GM18867 (cell line): ENCODE results near the gene ADAMTS8.

Source experiments
- ATAC-seq: cut with Tn5 transposase; IDR thresholded peaks from one replicate; pipeline ENCODE4 v1.9.1; 2021; ENCODE audit warnings: mild to moderate bottlenecking, moderate library complexity; ENCODE audit not compliant: unreplicated experiment

Gene ADAMTS8

DNA sequence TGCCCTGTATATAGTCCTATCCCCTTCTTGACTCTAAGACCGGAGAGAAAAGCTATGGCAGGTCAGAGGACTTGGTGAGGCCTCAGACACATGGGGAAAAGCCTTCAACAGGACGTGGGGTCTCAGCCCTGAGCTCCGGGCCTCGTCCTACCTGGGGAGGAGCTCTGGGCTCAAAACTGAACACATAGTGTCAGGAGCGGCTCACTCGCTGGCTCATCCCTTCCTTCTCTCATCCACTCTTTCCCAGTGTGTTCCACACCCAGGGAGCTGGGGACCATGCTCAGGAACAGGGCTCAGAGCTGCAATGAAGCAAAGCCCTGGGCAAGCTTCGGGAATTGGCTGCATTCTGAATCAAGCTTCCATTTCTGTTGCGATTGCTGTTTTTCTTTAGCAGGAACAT lies 34.5 kb upstream of the ADAMTS8 start:
- ATAC-seq = no peak

DNA sequence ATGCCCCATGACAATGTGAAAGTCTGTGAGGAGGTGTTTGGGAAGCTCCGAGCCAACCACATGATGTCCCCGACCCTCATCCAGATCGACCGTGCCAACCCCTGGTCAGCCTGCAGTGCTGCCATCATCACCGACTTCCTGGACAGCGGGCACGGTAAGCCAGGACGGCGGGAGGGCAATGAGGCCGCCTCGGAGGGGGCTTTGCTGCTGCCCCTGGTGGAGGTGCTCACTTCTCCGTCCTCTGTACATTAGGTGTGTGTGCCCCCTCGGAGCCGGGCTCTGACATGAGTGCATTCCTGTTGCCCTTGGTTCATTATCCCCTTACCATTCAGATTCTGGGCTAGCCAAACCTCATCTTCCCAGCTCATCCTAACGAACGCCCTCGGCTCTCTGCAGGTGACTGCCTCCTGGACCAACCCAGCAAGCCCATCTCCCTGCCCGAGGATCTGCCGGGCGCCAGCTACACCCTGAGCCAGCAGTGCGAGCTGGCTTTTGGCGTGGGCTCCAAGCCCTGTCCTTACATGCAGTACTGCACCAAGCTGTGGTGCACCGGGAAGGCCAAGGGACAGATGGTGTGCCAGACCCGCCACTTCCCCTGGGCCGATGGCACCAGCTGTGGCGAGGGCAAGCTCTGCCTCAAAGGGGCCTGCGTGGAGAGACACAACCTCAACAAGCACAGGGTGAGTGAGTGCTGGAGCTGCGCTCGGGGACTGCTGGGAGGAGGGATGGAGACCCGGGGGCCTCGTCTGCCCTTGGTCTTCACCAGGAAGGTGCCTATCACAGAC lies 33.9 kb upstream of the ADAMTS8 start:
- ATAC-seq = no peak

DNA sequence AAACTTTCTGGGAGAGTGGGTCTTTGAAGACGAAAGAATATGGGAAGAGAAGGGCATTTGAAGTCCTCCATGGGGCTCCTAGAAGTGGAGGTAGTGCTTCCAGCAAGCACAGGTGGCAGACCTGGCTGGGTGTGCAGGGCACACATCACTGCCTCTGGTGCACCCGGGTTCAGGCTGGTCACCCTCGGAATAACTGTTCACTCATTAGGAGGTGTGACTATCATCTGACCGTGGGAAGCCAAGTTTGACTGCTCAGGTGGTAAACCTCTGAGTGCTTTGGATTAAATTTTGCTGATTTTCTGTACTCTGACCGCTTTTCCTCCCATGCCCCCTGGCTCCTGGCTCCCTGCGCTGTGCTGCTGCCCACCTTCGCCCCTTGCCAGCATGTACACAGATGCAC lies 31.1 kb upstream of the ADAMTS8 start:
- no peak for ATAC-seq

DNA sequence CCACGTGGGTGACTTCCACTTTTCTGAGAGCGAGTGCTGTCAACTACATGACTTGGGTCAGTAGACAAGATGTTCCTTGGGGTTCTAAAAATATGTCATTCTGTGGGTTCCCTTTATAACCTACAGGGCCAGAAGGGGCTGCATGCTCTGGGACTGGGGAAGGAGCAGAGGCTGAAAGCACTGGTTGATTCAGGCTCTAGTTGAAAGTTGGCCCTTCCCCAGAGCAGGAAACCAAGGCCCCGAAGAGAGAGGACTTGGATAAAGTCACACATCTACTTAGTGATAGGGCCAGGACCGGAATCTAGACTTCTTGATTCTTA lies 30.0 kb upstream of the ADAMTS8 start:
- ATAC-seq = no peak

DNA sequence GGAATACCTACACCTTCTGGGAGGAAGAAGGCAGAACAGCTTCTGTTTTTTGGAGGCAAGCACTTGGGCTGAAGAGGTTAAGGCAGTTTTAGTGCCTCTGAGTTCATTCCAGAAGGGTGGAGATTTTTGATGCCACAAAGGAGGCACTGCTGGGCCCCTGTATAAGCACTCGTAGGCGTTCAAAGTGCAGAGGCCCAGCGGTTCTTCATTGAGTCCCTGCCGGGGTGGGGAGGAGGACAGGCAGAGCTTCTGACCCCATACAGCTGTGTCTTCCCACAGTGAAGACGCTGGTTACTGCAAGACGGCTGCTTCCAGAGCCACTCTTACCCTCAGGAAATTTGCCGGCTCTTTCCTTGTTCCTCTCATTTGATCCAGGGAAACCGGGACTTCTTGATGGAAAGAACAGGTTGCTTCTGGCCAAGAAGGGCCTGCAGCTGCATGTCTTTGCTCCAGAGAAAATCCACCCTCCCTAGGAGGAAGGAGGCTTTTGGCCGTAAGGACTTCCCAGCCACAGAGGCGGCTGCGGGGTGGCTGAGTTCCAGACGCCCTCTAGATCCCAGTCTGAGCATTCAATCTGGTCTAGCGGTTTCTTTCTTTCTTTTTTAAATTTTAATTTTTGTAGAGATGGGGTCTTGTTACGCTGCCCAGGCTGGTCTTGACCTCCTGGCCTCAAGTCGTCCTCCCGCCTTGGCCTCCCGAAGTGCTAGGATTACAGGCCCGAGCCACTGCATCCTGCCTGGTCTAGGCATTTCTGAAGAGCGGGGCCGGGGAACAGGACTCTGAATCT lies 29.4 kb upstream of the ADAMTS8 start:
- no peak for ATAC-seq

DNA sequence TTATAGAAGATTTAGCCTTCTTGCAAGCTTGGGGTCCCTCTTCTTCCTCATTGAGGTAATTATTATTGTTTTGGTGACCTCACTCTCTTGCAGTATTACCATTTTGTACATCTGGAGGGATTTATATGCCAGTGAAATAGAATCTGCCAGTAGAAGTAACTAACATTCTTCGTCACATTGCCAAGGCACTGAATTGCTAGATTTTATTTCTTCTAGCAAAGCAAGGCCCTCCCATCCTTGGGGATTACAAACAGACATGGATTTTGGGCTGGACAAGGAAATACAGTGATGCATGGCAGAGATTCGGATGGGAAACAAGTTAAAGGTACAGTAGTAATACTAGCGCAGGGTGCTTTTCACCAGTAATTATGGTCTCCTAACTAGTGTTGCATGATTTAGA lies 27.9 kb upstream of the ADAMTS8 start:
- no peak for ATAC-seq

DNA sequence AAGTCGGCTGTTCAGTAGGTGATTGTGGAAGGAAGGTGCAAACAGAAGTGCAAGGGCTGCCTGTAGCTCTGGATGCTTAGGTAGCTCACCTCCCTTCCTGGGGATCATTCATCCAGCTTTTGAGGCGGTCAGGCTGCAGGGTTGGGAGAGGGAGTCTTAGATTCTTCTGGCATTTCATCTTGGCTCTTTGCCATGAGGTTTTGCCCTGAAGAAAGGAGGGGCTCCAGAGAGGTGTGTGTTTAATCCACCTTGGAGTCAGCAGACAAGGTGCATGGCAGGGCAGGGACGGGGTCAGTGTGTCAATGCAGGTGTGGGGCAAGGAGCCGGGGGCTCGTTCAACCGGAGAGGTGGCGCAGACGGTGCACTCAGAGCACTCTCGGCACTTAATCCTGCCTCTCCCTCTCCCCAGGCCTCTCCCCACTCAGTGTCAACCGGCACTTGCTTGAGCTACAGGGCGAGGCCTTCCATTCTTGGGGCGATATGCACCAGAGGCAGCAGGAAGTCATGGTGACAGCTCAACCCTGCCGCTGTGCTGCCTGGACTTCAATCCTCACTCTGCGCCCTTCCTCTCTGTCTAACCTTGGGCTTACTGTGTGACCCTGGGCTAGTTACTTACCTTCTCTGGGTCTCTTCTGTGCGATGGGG lies 27.2 kb upstream of the ADAMTS8 start:
- no peak for ATAC-seq

DNA sequence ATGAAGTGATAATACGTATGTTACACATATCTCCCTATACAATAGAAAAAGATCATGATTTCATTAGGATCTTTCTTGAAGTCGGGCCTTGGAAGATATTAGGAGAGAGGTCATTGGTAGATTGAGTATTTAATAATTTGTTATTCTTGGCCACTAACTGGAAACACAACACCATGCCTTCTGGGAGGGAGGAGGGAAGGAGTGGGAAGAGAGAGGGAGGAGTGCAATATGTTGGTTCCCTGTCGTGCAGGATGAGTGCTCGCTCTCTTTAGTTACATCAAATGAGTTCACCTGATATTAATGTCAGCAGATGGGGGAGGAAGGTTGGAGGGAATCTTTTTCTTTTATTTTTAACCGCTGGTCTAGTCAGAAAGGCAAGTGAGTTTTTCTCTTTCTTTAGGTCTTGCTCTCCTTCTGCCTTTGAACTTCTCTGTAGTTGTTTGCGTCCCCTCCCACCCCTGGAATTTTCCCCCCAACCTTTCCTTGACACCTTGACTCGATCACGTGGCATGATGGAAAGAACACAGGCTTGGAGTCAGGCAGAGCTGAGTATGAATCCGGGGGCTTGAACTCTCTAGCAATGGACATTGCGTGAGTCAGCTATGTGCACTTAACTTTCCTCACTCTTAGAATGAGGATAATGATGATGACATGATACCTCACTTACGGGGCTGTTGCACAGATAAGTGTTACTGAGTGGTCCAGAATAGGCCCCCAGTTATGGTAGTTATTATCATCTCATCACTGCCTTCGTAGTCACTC lies 26.3 kb upstream of the ADAMTS8 start:
- no peak for ATAC-seq

DNA sequence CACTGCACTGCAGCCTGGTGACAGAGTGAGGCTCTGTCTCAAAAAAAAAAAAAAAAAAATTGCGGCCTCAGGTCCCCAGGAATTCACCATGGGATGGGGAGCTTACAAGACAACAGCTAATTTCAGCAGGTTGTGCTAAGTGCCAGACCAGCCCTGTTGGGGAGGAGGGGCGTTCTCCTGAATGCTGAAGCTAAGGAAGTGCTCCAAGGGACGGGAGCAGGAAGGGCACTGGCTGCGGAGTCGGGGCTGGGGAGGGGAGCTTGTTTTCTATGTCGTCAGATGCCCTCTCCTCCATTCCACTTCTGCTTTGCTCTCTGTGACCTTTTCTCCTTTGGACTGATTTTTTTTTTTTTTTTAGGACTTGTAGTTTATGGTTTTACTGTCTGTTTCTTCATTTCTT lies 24.5 kb upstream of the ADAMTS8 start:
- no peak for ATAC-seq

DNA sequence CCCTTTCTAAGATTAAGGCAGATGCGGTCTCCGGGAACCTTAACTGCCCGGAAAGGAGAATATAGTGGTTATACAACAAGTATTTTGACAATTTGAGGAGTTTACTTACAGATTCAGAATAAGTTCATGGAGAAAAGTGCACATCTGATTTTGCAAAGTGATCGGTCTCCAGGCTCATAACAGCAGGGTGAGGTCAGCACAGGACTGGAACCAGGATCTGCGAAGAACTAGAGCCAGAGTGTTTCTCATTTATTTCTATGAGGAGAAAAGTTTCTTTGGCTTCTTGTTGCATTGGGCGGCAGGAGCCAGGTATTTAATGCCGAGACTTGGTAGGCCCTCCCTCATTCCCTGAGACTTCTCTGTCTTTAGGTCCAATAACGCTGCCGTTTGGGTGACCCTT lies 23.8 kb upstream of the ADAMTS8 start:
- no peak for ATAC-seq

DNA sequence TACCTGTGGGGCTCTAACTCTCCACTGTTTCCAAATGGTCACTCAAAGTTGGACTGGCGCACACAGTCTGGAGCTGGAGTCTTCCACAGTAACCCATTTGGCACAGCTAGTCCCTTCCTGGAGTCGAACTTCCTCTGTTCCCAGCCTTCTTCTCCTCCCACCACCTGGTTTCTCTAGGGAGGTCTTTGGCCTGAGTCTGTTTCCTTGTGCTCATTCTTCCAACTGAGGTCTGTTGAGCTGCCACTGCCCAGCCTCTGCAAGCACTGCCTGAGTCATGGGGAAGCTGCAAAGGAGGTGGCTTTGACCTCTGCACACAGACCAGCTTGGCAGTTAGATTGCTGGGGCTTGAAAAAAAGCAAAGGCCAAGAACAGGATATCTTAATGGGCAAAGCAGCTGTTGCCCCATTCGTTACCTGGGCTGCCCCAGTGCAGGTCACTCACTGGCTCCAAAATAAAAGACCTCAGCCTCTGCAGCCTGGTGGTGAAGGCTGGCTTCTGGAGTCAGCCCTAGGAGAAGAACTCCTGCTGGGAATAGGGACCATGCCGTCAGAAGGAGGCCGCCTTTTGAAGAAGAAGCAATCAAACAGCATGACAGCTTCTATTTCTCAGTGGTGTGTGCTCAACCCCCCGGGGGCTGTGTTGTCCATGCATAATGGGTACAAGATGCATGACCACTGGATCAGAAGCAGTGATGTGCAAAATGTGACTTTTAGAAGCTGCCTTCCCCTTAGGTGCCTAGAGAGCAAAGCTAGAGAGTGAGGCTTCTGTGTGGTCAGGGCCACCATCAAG lies 23.0 kb upstream of the ADAMTS8 start:
- ATAC-seq = no peak

DNA sequence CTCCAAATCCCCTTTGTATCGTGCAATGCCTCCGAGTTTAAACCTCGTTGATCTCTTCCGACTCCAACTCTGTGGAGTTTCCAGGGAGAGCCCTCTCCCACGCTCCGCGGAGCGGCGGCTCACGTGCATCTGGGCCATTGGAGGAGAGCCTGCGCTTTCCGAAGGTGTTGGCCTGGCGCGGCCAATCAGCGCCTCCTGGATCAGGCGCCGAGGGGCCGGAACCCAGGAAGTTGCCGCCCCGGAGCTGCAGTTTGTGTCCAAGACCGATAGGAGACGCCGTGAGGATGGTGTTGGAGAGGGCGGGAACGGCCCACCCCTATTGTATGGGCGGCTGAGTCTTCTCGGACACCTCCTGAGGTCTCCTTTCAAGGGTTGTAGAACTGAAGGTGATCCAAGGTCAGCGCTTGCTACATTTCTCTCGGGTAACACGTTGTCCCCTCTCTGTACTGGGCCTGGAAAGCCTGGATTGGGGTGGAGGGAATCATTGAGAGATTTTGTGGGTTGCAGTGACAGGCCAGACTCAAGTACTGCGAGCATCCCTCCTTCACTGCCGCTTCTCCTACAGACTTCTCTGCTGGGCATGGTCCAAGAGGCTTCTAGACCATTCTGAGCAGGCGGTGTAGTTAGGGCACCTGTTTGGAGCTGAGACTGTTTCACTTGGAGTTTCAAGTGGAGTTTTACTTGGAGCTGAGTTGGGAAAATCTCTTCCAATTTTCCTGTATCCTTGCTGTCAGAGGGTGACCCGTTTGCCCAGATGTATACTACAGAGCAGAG lies 21.8 kb upstream of the ADAMTS8 start:
- ATAC-seq = no peak

DNA sequence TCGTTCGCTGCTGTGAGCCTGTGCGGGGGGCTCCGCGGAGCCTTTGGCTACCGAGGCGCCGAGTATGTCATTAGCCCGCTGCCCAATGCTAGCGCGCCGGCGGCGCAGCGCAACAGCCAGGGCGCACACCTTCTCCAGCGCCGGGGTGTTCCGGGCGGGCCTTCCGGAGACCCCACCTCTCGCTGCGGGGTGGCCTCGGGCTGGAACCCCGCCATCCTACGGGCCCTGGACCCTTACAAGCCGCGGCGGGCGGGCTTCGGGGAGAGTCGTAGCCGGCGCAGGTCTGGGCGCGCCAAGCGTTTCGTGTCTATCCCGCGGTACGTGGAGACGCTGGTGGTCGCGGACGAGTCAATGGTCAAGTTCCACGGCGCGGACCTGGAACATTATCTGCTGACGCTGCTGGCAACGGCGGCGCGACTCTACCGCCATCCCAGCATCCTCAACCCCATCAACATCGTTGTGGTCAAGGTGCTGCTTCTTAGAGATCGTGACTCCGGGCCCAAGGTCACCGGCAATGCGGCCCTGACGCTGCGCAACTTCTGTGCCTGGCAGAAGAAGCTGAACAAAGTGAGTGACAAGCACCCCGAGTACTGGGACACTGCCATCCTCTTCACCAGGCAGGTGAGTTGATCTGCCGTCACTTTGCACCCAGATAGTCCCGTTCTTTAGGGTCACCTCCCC lies 21.0 kb upstream of the ADAMTS8 start:
- ATAC-seq = no peak

DNA sequence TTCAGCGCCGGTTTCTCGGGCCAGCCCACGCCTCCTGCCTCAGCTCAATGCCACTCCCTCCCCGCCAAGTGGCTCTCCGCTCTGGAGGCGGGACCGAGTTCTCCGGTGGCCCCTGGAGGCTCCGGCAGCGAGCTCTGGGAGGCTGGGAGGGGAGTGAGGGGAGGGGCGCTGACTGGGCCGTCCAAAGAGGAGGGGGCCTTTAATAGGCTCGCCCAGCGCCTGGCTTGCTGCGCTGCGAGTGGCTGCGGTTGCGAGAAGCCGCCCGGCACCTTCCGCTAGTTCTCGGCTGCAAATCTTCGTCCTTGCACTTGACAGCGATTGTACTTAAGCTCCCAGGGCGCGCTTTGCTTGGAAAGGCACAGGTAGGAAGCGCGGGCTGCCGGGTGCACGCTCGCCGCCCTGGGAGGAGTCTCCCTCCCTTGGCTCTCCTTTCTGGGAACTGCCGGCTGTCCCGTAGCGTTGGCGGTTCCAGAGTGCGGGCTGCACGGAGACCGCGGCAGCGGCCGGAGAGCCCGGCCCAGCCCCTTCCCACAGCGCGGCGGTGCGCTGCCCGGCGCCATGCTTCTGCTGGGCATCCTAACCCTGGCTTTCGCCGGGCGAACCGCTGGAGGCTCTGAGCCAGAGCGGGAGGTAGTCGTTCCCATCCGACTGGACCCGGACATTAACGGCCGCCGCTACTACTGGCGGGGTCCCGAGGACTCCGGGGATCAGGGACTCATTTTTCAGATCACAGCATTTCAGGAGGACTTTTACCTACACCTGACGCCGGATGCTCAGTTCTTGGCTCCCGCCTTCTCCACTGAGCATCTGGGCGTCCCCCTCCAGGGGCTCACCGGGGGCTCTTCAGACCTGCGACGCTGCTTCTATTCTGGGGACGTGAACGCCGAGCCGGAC lies 20.3 kb upstream of the ADAMTS8 start, which contains the start of gene ADAMTS15:
Gene ADAMTS15, plus strand, starts transcription at position 230 of the 894 bp plus-strand sequence. Its CDS starts 329 bp downstream, at position 559.
- no peak for ATAC-seq

DNA sequence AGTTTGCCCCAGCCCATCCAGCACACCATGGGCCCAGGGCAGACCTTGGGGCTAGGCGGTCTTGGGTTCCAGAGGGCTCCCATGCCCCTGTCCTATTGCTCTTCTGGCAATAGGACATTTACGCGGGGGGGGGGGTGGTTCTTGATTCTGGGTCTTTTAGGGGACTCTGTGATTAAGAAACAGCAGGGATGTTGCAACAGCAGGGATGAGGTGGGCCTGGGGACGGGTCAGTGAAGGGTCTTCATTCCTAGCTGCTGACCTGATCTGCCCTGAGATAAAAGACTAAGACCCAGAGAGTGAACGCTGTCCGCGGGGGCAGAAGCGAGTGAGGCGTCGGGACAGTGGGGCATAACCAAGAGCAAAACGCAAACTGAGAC lies 19.6 kb upstream of the ADAMTS8 start:
- no peak for ATAC-seq

DNA sequence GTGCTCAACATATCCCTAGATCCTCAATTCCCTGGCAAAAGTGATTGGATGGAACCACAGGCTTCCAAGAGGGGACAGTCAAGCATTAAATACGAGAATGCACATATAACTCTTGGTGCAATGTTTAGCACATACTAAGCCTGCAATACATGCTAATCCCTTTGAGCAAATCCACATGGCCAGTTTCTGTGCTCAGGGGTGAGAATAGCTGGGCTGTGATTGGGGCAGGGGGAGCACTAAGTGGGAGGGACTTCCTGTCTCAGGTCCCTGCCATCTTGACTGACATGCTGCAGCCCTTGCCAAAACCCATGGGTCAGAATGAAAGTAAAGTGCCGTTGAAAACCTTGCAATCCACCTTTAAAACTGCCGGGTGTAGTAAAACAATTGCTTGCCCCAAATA lies 17.4 kb upstream of the ADAMTS8 start:
- no peak for ATAC-seq

DNA sequence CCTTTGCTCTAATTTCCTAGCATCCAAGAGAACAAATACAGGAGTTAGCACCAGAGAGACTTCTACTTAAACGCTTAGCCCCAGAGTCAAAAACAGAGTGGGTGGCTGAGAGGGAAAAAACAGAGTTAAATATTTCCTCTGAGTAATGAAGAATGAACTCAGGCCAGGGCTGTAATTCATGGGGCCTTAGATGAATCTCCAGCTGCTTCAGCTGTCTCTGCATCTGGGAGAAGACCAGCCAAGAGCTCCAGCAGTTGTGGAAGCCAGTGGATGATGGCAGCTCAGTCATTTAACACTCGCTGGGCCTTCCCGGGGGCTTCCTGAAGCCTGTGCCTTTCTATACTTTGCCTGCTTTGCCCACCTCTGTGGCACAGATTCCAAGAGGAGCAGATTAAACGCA lies 14.3 kb upstream of the ADAMTS8 start:
- ATAC-seq = no peak

DNA sequence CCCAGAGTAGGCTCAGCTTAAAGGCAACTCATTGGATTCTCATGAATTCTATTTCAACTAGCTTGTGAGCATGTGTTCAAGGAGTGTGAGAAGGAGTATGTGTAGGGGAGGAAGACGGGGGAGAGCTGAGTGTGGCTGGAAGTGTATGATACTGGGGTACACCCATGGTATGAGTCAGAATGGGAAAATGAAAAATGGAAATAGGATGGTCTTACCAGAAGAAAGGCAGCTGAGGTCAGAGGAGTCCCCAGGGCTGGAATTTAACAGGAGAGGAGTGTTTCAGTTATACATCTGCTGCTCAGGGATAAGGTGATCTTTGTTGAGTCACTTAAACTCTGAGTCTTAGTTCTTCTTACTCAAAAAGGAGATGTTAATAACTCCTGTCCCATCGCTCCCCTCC lies 13.3 kb upstream of the ADAMTS8 start:
- ATAC-seq = no peak
